Stimulated activated CD8-positive, alpha-beta memory T cell treated with anti-CD3 and anti-CD28 coated beads, Interleukin-12 subunit alpha, Interleukin-12 subunit beta, amount 100 ng/mL, for 1 hour (primary cell): ENCODE measurements around the gene GRIK3.
"Not testable (repeated sequence)": the region's sequence is repeated elsewhere in the genome, so short reads cannot be mapped to it uniquely, and the experiment has no call there.

Source experiments
- DNase-seq: peaks from one replicate; pipeline ENCODE4 v3.0.0-alpha.2; 2020; ENCODE audit warnings: low read depth

The GRIK3 gene

DNA sequence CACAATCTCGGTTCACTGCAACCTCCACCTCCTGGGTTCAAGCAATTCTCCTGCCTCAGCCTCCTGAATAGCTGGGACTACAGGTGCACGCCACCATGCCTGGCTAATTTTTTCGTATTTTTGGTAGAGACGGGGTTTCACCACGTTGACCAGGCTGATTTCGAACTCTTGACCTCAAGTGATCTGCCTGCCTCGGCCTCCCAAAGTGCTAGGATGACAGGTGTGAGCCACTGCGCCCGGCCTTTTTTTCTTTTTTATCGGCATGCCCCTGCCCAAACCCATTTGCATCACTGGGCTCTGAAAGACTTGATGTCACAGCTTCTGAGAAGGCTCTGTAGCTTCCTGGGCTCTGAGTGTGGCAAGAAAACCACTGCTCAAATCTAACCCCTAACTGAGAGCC lies 125.0 kb downstream of the GRIK3 start:
- DNase-seq: not testable (repeated sequence)

GRCh38 chr1:36908096-36908495 lies 126.2 kb downstream of the GRIK3 start:
- no peak for DNase-seq

GRCh38 chr1:36906555-36906954 lies 127.8 kb downstream of the GRIK3 start:
- DNase-seq: no peak

GRCh38 chr1:36905941-36906340 lies 128.4 kb downstream of the GRIK3 start:
- DNase-seq: no peak

GRCh38 chr1:36900128-36900527 lies 134.2 kb downstream of the GRIK3 start:
- DNase-seq: no peak

DNA sequence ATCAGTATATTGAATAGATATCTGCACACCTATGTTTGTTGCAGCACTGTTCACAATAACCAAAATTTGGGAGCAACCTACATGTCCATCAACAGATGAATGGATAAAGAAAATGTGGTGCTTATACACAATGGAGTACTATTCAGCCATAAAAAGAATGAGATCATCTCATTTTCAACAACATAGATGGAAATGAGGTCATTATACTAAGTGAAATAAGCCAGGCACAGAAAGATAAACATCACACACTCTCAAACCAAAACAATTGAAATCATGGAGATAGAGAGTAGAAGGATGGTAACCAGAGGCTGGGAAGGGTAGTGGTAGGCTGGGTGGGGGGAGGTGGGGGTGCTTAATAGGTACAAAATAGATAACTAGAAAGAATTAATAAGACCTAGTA lies 136.5 kb downstream of the GRIK3 start:
- DNase-seq: not testable (repeated sequence)

- DNase-seq: no peak
Observed at GRCh38 chr1:36894824-36895223, 139.5 kb downstream of the GRIK3 start.

GRCh38 chr1:36890776-36891175 lies 143.5 kb downstream of the GRIK3 start:
- DNase-seq: no peak

- DNase-seq: no peak
Observed at GRCh38 chr1:36889478-36890226, 144.7 kb downstream of the GRIK3 start.

- DNase-seq: no peak
Observed at GRCh38 chr1:36888811-36889477, 145.4 kb downstream of the GRIK3 start.

DNA sequence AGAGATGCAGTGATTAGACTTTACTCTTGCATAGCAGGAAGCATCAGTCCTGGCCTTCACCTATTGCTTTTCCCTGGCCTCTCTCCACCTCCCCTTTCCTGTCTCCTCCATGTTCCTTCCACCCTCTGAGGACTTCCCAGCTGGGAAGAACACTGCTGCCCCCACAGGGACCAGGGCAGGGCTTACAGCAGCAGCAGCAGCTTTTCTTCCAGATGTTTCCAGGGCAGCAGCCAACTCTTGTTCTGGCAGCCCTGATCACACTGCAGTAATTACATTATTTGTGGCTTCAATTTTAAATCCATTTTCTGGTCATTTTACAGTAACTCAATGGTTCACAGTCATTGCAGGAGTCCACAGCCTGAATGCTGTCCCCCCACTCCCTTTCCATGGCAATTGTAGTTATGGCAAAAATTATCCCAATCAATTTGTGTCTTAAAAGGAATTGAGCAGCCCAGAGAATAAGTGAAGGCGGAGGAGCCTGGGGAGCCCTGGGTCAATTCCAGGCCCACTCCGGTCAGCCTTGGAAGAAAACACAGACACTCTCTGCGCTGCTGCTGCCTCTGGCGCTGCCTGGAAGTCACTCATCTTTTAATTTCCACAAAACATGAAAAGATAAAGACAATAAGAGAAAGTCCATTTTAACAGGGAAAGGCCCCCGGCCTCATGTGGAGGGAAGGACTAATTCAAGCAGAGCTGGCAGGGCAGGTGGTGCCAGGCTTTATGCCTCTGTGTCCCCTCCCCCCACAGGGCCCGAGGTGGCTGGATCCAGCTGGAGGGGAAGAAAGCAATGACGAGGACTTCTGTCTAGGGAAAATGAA lies 148.6 kb downstream of the GRIK3 start:
- no peak for DNase-seq

- DNase-seq: no peak
Observed at GRCh38 chr1:36884801-36885200, 149.5 kb downstream of the GRIK3 start.

GRCh38 chr1:36884029-36884701 lies 150.2 kb downstream of the GRIK3 start:
- DNase-seq: no peak

DNA sequence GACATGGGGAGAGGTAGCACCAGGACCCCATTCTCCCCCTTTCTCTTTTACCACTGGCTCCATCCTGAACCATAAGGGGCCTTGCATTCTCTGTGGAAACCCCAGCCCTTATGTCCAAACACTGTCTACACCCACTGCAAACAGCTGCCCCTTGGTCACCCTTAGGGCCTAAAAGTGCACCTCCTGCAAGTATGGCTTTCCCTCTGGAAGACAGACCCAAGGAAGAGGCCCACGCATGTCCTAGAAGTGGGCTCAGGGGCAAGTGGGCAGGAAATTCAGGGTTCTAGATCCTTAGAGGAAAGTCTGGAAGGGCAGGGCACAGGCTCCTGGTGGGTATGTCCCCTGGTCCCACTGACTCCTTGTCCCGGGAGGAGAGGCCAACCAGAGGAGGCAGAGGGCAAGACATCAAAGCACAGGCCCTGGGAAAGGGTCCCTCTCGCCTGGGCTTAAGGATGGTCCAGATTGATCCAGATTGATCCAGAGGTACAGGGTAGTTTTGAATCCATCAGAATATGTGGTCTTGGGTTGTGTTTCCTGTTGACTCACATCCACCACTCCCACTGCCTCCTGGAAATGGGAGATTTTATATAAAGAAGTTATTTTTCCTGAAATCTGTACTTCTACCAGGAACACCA lies 150.9 kb downstream of the GRIK3 start:
- no peak for DNase-seq

GRCh38 chr1:36882536-36883285 lies 151.6 kb downstream of the GRIK3 start:
- no peak for DNase-seq

DNA sequence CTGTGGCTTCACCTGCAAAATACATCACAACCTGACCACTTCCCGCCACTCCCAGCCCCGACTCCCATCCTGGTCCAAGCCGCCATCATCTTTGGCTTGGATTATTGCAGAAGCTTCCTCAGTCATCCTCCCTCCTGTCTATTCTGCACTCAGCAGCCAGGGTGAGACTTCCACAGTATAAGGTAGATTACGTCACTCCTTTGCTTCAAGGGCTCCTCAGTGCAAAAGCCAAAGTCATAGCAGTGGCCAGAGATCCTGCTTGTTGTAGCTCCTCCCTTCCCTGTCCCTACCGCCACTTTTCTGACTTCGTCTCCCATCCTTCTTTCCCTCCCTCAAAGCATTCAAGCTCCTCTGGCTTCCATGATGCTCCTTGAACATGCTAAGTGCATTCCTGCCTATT lies 152.8 kb downstream of the GRIK3 start:
- DNase-seq: no peak

DNA sequence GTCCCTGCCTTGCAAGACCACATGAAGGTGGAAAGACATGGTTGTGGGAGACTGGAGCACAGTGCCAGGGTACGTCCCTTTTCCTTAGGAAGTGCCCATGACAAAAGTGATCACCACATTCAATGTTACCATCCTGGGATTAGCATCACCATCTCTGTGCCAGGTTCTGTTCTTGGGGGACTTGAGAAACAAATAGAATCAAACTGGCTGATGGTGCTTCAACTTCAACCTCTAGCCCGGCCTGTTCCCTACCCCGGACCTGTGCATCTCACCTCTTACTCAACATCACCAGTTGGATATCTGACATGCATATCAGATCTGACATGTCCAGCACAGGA lies 153.3 kb downstream of the GRIK3 start:
- no peak for DNase-seq

DNA sequence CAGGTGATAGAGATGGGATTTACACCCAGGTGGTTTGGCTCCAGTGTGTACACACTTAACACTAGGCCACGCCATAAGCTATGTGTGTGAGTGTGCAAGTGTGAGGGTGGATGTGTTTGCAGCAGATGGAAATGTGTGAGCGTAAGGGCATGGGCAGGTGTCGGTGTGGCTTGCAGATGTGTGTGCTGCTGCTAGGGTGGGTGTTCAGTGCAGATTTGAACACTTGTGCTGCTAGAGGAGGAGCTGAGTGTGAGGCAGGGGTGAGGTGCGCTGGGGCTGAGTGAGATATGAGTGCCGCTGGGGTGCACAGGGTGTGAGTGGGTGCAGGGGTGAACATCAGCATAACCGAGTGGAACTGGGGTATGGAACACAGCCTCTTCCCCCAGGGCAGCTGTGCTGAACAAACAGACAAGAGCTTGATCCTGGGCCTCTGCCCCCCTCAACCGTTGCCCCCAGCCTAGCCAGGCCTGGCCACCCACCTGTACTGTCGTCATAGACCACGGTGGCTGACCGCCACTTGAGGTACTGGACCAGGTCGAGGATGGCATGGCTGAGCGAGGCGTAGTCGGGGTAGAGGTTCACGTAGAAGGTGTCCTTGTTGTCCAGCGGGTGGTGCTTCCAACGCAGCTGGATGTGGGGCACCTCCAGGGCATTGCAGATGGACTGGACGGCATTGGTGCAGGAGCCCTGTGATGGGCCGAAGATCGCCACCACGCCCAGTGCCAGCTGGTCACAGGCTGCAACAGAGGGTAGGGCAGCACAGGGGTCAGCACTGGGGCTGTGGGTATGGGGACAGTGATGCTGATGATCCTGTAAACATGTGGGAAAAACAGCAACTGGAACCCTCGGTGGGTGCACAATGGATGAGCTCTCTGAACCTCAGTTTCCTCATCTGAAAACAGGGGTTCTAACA lies 153.9 kb downstream of the GRIK3 start:
- no peak for DNase-seq

DNA sequence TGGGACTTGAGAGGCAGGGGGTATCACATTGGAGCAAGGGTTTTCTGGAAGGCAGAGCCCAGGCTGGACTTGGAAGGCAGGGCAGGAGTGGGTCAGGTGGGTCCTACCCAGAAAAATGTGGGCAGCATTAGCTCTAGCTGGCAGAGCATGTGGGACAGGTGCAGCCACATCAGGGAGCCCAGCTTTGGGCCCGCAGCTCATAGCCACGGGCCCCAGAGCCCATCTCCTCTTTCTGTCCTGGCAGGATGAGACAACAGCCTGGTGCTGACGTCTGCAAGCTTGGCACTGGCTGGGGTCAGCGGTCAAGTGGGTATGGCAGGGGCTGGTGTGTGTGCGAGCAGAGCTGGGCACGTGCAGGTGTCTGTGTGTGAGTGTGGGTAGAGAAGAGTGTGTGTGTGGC lies 154.7 kb downstream of the GRIK3 start:
- no peak for DNase-seq

GRCh38 chr1:36876990-36877389 lies 157.3 kb downstream of the GRIK3 start:
- no peak for DNase-seq
